ENCODE data around the gene GDPD3. TPM values are rescaled to one million over a fixed set of nuclear protein-coding genes. Genes with fewer than 3 reads are reported as not detected.

GDPD3 gene
- total and polyA plus RNA-seq, 10 of the 15 experiments (the other 5 are each of a cell fraction or from before 2014, with no cell fraction given), result 0.29 to 3.3 (median 0.97) TPM

DNA sequence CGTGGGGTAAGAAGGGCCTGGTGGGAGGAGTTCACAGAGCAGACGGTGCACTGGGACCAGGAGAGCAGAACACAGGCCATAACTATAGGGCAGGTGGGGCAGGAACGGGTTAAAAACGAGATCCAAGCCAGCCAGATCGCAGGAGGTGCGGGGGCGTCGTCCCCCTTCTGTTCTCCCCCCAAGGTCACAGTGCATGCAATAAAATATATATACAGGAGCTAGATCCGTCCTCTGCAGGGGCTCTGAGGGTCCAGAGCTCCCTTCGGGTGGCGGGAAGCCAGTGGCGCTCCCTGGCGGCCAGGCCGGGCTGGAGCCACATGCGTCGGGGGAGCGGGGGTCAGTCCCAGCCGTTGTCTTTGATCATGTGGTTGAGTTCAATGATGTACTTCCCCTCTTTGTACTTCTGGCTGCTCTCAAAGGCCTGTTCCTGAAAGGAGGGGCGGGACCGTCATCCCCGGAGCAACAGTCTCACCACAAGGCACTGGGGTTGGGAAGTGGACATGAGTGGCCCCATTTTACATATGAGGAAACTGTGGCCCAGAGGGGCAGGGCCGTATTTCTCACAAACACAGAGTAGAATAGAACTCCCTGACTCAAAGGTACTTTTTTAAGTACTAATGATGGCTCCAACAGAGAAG lies 20.8 kb downstream of the GDPD3 start (continued):
- TF ChIP-seq, protein P1, sequence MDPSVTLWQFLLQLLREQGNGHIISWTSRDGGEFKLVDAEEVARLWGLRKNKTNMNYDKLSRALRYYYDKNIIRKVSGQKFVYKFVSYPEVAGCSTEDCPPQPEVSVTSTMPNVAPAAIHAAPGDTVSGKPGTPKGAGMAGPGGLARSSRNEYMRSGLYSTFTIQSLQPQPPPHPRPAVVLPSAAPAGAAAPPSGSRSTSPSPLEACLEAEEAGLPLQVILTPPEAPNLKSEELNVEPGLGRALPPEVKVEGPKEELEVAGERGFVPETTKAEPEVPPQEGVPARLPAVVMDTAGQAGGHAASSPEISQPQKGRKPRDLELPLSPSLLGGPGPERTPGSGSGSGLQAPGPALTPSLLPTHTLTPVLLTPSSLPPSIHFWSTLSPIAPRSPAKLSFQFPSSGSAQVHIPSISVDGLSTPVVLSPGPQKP (IDR thresholded peaks at IDR 0.05; ENCODE audit: low read depth, low read length), result no peak
- TF ChIP-seq BRCA1 (IDR thresholded peaks at IDR 0.05; ENCODE audit: low read depth, low read length) (no peak), ZBED1 (IDR thresholded peaks at IDR 0.05; ENCODE audit: borderline replicate concordance) (no peak), BMI1 (IDR thresholded peaks at IDR 0.05; ENCODE audit: borderline replicate concordance) (no peak), RELA (IDR thresholded peaks at IDR 0.05; ENCODE audit: borderline replicate concordance, partially characterized antibody) (peak; percentile 46), SREBF2 (IDR thresholded peaks at IDR 0.05; ENCODE audit: low read length) (no peak), ESRRA (IDR thresholded peaks at IDR 0.05; ENCODE audit: low read length) (peak; percentile 57; the same call in 1 of the 2 replicates), ZNF217 (IDR thresholded peaks at IDR 0.05) (peak; percentile 82), CHD4 (IDR thresholded peaks at IDR 0.05) (no peak), EZH2 (IDR thresholded peaks at IDR 0.05; ENCODE audit: borderline replicate concordance, control insufficient read depth, low read depth, low read length) (no peak), FOXK2 (IDR thresholded peaks at IDR 0.05) (no peak), IKZF1 (conservative IDR thresholded peaks at IDR 0.05) (peak; percentile 88), KLF5 (IDR thresholded peaks at IDR 0.05; ENCODE audit: partially characterized antibody) (peak; percentile 46), POLR2A (IDR thresholded peaks at IDR 0.05; ENCODE audit: low read depth, low read length) (no peak), MYB (IDR thresholded peaks at IDR 0.05; ENCODE audit: borderline replicate concordance, low read depth, low read length) (peak; percentile 76; the same call in 1 of the 2 replicates), NFYB (IDR thresholded peaks at IDR 0.05; ENCODE audit: insufficient read depth, low read depth, low read length) (peak; percentile 38; the same call in 1 of the 2 replicates), ZNF274 (IDR thresholded peaks at IDR 0.05; ENCODE audit: insufficient read depth, insufficient read length) (no peak), SMARCA5 (IDR thresholded peaks at IDR 0.05) (peak; percentile 100), EED (IDR thresholded peaks at IDR 0.05; ENCODE audit: low read depth) (peak; percentile 89), FOXM1 (IDR thresholded peaks at IDR 0.05; ENCODE audit: low read depth, low read length) (no peak)
- TF ChIP-seq, protein P2, sequence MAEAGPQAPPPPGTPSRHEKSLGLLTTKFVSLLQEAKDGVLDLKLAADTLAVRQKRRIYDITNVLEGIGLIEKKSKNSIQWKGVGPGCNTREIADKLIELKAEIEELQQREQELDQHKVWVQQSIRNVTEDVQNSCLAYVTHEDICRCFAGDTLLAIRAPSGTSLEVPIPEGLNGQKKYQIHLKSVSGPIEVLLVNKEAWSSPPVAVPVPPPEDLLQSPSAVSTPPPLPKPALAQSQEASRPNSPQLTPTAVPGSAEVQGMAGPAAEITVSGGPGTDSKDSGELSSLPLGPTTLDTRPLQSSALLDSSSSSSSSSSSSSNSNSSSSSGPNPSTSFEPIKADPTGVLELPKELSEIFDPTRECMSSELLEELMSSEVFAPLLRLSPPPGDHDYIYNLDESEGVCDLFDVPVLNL (IDR thresholded peaks at IDR 0.05; ENCODE audit: low read depth, low read length), result peak; percentile 80
- TF ChIP-seq, protein P3, sequence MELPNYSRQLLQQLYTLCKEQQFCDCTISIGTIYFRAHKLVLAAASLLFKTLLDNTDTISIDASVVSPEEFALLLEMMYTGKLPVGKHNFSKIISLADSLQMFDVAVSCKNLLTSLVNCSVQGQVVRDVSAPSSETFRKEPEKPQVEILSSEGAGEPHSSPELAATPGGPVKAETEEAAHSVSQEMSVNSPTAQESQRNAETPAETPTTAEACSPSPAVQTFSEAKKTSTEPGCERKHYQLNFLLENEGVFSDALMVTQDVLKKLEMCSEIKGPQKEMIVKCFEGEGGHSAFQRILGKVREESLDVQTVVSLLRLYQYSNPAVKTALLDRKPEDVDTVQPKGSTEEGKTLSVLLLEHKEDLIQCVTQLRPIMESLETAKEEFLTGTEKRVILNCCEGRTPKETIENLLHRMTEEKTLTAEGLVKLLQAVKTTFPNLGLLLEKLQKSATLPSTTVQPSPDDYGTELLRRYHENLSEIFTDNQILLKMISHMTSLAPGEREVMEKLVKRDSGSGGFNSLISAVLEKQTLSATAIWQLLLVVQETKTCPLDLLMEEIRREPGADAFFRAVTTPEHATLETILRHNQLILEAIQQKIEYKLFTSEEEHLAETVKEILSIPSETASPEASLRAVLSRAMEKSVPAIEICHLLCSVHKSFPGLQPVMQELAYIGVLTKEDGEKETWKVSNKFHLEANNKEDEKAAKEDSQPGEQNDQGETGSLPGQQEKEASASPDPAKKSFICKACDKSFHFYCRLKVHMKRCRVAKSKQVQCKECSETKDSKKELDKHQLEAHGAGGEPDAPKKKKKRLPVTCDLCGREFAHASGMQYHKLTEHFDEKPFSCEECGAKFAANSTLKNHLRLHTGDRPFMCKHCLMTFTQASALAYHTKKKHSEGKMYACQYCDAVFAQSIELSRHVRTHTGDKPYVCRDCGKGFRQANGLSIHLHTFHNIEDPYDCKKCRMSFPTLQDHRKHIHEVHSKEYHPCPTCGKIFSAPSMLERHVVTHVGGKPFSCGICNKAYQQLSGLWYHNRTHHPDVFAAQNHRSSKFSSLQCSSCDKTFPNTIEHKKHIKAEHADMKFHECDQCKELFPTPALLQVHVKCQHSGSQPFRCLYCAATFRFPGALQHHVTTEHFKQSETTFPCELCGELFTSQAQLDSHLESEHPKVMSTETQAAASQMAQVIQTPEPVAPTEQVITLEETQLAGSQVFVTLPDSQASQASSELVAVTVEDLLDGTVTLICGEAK (IDR thresholded peaks at IDR 0.05; ENCODE audit: borderline replicate concordance), result no peak
- TF ChIP-seq, protein P4, sequence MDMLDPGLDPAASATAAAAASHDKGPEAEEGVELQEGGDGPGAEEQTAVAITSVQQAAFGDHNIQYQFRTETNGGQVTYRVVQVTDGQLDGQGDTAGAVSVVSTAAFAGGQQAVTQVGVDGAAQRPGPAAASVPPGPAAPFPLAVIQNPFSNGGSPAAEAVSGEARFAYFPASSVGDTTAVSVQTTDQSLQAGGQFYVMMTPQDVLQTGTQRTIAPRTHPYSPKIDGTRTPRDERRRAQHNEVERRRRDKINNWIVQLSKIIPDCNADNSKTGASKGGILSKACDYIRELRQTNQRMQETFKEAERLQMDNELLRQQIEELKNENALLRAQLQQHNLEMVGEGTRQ (IDR thresholded peaks at IDR 0.05; ENCODE audit: borderline replicate concordance, low read depth, low read length), result no peak; the same call in 1 of the 2 replicates
